ENCODE data around the gene TBCA. TPM values are rescaled to one million over a fixed set of nuclear protein-coding genes. Genes with fewer than 3 reads are reported as not detected.

The TBCA gene
- total RNA-seq, 2 donors from 2014 or later: 70.0 TPM

DNA sequence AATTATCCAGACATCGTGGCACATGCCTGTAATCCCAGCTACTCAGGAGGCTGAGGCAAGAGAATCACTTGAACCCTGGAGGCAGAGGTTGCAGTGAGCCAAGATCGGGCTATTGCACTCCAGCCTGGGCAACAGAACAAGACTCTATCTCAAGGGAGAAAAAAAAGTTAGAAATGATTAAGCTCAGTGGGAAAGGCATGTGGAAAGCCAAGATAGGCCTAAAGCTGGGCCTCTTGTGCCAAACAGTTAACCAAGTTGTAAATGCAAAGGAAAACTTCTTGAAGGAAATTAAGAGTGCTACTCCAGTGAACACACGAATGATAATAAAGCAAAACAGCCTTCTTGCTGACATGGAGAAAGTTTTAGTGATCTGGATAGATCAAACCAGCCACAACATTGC is 43.0 kb downstream of the TBCA start:
- TF ChIP-seq, protein P1, sequence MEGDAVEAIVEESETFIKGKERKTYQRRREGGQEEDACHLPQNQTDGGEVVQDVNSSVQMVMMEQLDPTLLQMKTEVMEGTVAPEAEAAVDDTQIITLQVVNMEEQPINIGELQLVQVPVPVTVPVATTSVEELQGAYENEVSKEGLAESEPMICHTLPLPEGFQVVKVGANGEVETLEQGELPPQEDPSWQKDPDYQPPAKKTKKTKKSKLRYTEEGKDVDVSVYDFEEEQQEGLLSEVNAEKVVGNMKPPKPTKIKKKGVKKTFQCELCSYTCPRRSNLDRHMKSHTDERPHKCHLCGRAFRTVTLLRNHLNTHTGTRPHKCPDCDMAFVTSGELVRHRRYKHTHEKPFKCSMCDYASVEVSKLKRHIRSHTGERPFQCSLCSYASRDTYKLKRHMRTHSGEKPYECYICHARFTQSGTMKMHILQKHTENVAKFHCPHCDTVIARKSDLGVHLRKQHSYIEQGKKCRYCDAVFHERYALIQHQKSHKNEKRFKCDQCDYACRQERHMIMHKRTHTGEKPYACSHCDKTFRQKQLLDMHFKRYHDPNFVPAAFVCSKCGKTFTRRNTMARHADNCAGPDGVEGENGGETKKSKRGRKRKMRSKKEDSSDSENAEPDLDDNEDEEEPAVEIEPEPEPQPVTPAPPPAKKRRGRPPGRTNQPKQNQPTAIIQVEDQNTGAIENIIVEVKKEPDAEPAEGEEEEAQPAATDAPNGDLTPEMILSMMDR (IDR thresholded peaks at IDR 0.05): no peak

GRCh38 chr5:77727190-77727589 is 48.9 kb downstream of the TBCA start:
- H3K27me3 ChIP-seq (replicated peaks; ENCODE audit: insufficient read depth): no peaks in the 10 kb centered on the region
- H3K27ac ChIP-seq: no peak overlapping the region
- no peaks in the 10 kb centered on the region for H3K36me3 ChIP-seq
- H3K9me3 ChIP-seq: no peaks in the 10 kb centered on the region
- TF ChIP-seq, protein P1 (IDR thresholded peaks at IDR 0.05): no peak
- ATAC-seq (ENCODE audit: insufficient number of reproducible peaks, low FRiP score, low read depth) (no peak), DNase-seq (ENCODE audit: low spot score) (no peak)
- peaks cover 4 to 7% of the 10 kb centered on the region in 2 donors for H3K4me1 ChIP-seq (ENCODE audit: control insufficient read depth in 1 of 2, low read depth in 2 of 2)
- no peak overlapping the region for H3K4me3 ChIP-seq

More for the DNA sequence above, 43.0 kb downstream of the TBCA start:
- Histone ChIP-seq H3K27me3 (replicated peaks; ENCODE audit: insufficient read depth) (no peaks in the 10 kb centered on the region), H3K9me3 (peaks cover 7% of the 10 kb centered on the region), H3K4me1 (ENCODE audit: control insufficient read depth in 1 of 2, low read depth in 2 of 2) (peaks cover 0 to 2% of the 10 kb centered on the region in 2 donors), H3K36me3 (no peaks in the 10 kb centered on the region), H3K27ac (no peak overlapping the region), H3K4me3 (no peak overlapping the region)
- ATAC-seq (ENCODE audit: insufficient number of reproducible peaks, low FRiP score, low read depth) (no peak), DNase-seq (ENCODE audit: low spot score) (no peak)

- Histone ChIP-seq H3K9me3 (no peaks in the 10 kb centered on the region), H3K4me1 (ENCODE audit: control insufficient read depth in 1 of 2, low read depth in 2 of 2) (peaks cover 5 to 8% of the 10 kb centered on the region in 2 donors), H3K27me3 (replicated peaks; ENCODE audit: insufficient read depth) (no peaks in the 10 kb centered on the region), H3K36me3 (no peaks in the 10 kb centered on the region), H3K27ac (no peak overlapping the region), H3K4me3 (no peak overlapping the region)
- ATAC-seq (ENCODE audit: insufficient number of reproducible peaks, low FRiP score, low read depth) (no peak), DNase-seq (ENCODE audit: low spot score) (no peak)
- TF ChIP-seq, protein P1 (IDR thresholded peaks at IDR 0.05): no peak
Measured at GRCh38 chr5:77725616-77726015, 50.5 kb downstream of the TBCA start.

- peaks cover 5 to 8% of the 10 kb centered on the region in 2 donors for H3K4me1 ChIP-seq (ENCODE audit: control insufficient read depth in 1 of 2, low read depth in 2 of 2)
- H3K9me3 ChIP-seq: no peaks in the 10 kb centered on the region
- H3K27me3 ChIP-seq (replicated peaks; ENCODE audit: insufficient read depth): no peaks in the 10 kb centered on the region
- H3K36me3 ChIP-seq: no peaks in the 10 kb centered on the region
- DNase-seq (ENCODE audit: low spot score): no peak
- H3K4me3 ChIP-seq: no peak overlapping the region
- TF ChIP-seq, protein P1 (IDR thresholded peaks at IDR 0.05): no peak
- ATAC-seq (ENCODE audit: insufficient number of reproducible peaks, low FRiP score, low read depth): no peak
- H3K27ac ChIP-seq: no peak overlapping the region
Measured at GRCh38 chr5:77724934-77725333, 51.2 kb downstream of the TBCA start.

- Histone ChIP-seq H3K4me3 (no peak overlapping the region), H3K4me1 (ENCODE audit: control insufficient read depth in 1 of 2, low read depth in 2 of 2) (peaks cover 4 to 5% of the 10 kb centered on the region in 2 donors), H3K9me3 (no peaks in the 10 kb centered on the region), H3K36me3 (no peaks in the 10 kb centered on the region), H3K27me3 (replicated peaks; ENCODE audit: insufficient read depth) (no peaks in the 10 kb centered on the region), H3K27ac (no peak overlapping the region)
- TF ChIP-seq, protein P1 (IDR thresholded peaks at IDR 0.05): no peak
- DNase-seq (ENCODE audit: low spot score) (no peak), ATAC-seq (ENCODE audit: insufficient number of reproducible peaks, low FRiP score, low read depth) (no peak)
Measured at GRCh38 chr5:77719666-77720363, 56.3 kb downstream of the TBCA start.
